ENCODE data around the gene OR10A7. TPM values are rescaled to one million over a fixed set of nuclear protein-coding genes. Genes with fewer than 3 reads are reported as not detected.

Gene OR10A7
- total RNA-seq, 4 donors from 2014 or later, result not detected

DNA sequence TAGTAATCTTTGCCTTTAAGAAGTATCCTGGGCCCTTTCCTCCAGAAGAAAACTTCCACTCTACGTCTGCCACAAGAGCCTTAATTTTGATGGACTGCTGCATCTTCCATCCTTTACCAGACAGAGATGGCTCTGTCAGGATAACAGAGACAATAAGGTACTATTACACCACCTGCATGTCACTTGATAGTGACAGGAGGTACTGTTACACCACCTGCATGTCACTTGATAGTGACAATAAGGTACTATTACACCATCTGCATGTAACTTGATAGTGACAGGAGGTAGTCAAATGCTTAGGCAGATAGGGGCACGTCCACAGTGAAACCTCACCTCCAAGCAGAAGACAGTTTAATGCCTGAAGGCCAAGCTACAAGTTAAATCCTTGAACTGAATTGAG is 37.5 kb downstream of the OR10A7 start:
- TF ChIP-seq, protein P1, sequence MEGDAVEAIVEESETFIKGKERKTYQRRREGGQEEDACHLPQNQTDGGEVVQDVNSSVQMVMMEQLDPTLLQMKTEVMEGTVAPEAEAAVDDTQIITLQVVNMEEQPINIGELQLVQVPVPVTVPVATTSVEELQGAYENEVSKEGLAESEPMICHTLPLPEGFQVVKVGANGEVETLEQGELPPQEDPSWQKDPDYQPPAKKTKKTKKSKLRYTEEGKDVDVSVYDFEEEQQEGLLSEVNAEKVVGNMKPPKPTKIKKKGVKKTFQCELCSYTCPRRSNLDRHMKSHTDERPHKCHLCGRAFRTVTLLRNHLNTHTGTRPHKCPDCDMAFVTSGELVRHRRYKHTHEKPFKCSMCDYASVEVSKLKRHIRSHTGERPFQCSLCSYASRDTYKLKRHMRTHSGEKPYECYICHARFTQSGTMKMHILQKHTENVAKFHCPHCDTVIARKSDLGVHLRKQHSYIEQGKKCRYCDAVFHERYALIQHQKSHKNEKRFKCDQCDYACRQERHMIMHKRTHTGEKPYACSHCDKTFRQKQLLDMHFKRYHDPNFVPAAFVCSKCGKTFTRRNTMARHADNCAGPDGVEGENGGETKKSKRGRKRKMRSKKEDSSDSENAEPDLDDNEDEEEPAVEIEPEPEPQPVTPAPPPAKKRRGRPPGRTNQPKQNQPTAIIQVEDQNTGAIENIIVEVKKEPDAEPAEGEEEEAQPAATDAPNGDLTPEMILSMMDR (IDR thresholded peaks at IDR 0.05; ENCODE audit: low read depth), result no peak

Other genes with a start within 250 kb of the OR10A7 start
- 1 to 10 TPM in 3 of 4 donors, not detected in 1; 1.5 to 2.1 (median 1.9) TPM for gene TESPA1, start 236.3 kb upstream of the OR10A7 start, total RNA-seq
- not detected for gene NEUROD4, start 201.1 kb upstream of the OR10A7 start, total RNA-seq
- gene OR9K2, start 94.6 kb upstream of the OR10A7 start, total RNA-seq, result not detected
- not detected for gene OR6C74, start 23.6 kb downstream of the OR10A7 start, total RNA-seq
- gene OR6C6, start 75.5 kb downstream of the OR10A7 start, total RNA-seq, result not detected
- not detected for gene OR6C1, start 93.3 kb downstream of the OR10A7 start, total RNA-seq
- not detected for gene OR6C3, start 109.7 kb downstream of the OR10A7 start, total RNA-seq
- not detected for gene OR6C75, start 141.9 kb downstream of the OR10A7 start, total RNA-seq
- not detected for gene OR6C65, start 179.5 kb downstream of the OR10A7 start, total RNA-seq
- gene OR6C76, start 205.2 kb downstream of the OR10A7 start, total RNA-seq, result not detected
- not detected for gene OR6C2, start 223.1 kb downstream of the OR10A7 start, total RNA-seq
- not detected for gene OR6C70, start 249.1 kb downstream of the OR10A7 start, total RNA-seq